ENCODE results near the gene CSMD2.

DNA sequence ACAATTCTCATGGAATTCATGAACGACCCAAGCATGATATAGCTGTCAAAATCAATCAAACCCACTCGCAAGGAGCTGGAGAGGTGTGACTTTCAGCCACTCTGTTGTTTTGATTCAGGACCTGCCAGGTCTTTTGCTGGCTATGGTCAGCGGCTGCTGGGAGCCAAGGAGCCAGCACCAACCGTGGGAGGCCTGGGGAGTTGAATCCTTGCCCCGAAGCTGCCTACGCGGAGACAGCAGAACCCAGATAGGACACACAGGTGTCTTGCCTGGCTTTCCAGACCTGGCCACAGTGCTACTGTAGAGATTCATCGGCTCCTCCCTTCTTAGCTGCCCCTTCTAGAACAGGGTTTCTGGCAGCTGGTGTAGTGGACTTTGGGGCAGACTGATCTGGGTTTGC lies 649.9 kb downstream of the CSMD2 start:
- TF ChIP-seq, protein P1, sequence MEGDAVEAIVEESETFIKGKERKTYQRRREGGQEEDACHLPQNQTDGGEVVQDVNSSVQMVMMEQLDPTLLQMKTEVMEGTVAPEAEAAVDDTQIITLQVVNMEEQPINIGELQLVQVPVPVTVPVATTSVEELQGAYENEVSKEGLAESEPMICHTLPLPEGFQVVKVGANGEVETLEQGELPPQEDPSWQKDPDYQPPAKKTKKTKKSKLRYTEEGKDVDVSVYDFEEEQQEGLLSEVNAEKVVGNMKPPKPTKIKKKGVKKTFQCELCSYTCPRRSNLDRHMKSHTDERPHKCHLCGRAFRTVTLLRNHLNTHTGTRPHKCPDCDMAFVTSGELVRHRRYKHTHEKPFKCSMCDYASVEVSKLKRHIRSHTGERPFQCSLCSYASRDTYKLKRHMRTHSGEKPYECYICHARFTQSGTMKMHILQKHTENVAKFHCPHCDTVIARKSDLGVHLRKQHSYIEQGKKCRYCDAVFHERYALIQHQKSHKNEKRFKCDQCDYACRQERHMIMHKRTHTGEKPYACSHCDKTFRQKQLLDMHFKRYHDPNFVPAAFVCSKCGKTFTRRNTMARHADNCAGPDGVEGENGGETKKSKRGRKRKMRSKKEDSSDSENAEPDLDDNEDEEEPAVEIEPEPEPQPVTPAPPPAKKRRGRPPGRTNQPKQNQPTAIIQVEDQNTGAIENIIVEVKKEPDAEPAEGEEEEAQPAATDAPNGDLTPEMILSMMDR (IDR thresholded peaks at IDR 0.05): no peak
- no peak for TF ChIP-seq POLR2A (IDR thresholded peaks at IDR 0.05)
